Stimulated activated CD8-positive, alpha-beta memory T cell treated with anti-CD3 and anti-CD28 coated beads, Interleukin-2, amount 100 ng/mL, for 1 hour (primary cell): ENCODE measurements around the gene SLC4A7.
"Not testable (repeated sequence)": the region's sequence is repeated elsewhere in the genome, so short reads cannot be mapped to it uniquely, and the experiment has no call there.

Source experiments
- DNase-seq, 2 donors: peaks; one replicate each; pipeline ENCODE4 v3.0.0-alpha.2; 2020; ENCODE audit warnings: low read depth in 2 of 2

The SLC4A7 gene

GRCh38 chr3:27484015-27484844, at the start of gene SLC4A7:
SLC4A7 (minus strand) TSS chr3:27484384; CDS start chr3:27484126, 258 bp downstream.
- peak; percentile 98 to 99 for DNase-seq

- DNase-seq, result no peak
Measured at GRCh38 chr3:27533261-27533607, 49.0 kb upstream of the SLC4A7 start.

- DNase-seq, result no peak
Measured at GRCh38 chr3:27532426-27533260, 48.5 kb upstream of the SLC4A7 start.

- not testable (repeated sequence) for DNase-seq
Measured at GRCh38 chr3:27531193-27531751, 47.1 kb upstream of the SLC4A7 start.

GRCh38 chr3:27528791-27529190, 44.6 kb upstream of the SLC4A7 start:
- no peak for DNase-seq

GRCh38 chr3:27526614-27527315, 42.6 kb upstream of the SLC4A7 start:
- DNase-seq, result no peak

- no peak for DNase-seq
Measured at GRCh38 chr3:27521872-27522265, 37.7 kb upstream of the SLC4A7 start.

GRCh38 chr3:27521179-27521871, 37.1 kb upstream of the SLC4A7 start:
- DNase-seq, result no peak

- no peak for DNase-seq
Measured at GRCh38 chr3:27511724-27512422, 27.7 kb upstream of the SLC4A7 start.

- no peak for DNase-seq
Measured at GRCh38 chr3:27509376-27509775, 25.2 kb upstream of the SLC4A7 start.

GRCh38 chr3:27508424-27508823, 24.2 kb upstream of the SLC4A7 start:
- no peak for DNase-seq

GRCh38 chr3:27507515-27508266, 23.5 kb upstream of the SLC4A7 start:
- DNase-seq, result no peak

GRCh38 chr3:27507111-27507510, 22.9 kb upstream of the SLC4A7 start:
- no peak for DNase-seq

- no peak for DNase-seq
Measured at GRCh38 chr3:27504749-27505148, 20.6 kb upstream of the SLC4A7 start.

GRCh38 chr3:27503526-27503925, 19.3 kb upstream of the SLC4A7 start:
- DNase-seq, result no peak

- DNase-seq, result no peak
Measured at GRCh38 chr3:27501759-27502158, 17.6 kb upstream of the SLC4A7 start.

GRCh38 chr3:27500986-27501385, 16.8 kb upstream of the SLC4A7 start:
- DNase-seq, result no peak

GRCh38 chr3:27500035-27500434, 15.9 kb upstream of the SLC4A7 start:
- DNase-seq, result no peak

- DNase-seq, result no peak
Measured at GRCh38 chr3:27494784-27495183, 10.6 kb upstream of the SLC4A7 start.

GRCh38 chr3:27488821-27489220, 4.6 kb upstream of the SLC4A7 start:
- DNase-seq, result no peak
